ENCODE results near the gene CTBP1. TPM values are rescaled to one million over a fixed set of nuclear protein-coding genes. Genes with fewer than 3 reads are reported as not detected.

CTBP1 gene
- polyA plus RNA-seq, 1 donor from 2014 or later = 325 TPM

- Histone ChIP-seq H2AFZ (ENCODE audit: low read depth, low read length) (no peak overlapping the region), H3K9ac (ENCODE audit: low read length) (no peak overlapping the region), H3K36me3 (ENCODE audit: insufficient read depth, low read length) (no peaks in the 10 kb centered on the region), H3F3A (ENCODE audit: insufficient read depth, low read length, poor library complexity, severe bottlenecking) (no peaks in the 10 kb centered on the region), H3K4me2 (ENCODE audit: low read length) (no peak overlapping the region), H3K27me3 (ENCODE audit: insufficient read depth, low read depth, low read length) (peaks cover 17% of the 10 kb centered on the region), H3K27ac (ENCODE audit: low read length) (no peak overlapping the region), H3K9me2 (ENCODE audit: insufficient read depth, low read length) (no peaks in the 10 kb centered on the region), H4K20me1 (ENCODE audit: insufficient read depth) (no peaks in the 10 kb centered on the region), H3K4me3 (ENCODE audit: low read length) (no peak overlapping the region), H3K79me2 (replicated peaks; ENCODE audit: insufficient read depth, low read length) (no peaks in the 10 kb centered on the region), H3K9me3 (ENCODE audit: low read length) (no peaks in the 10 kb centered on the region)
- TF ChIP-seq EP300 (conservative IDR thresholded peaks at IDR 0.05; ENCODE audit: poor library complexity, severe bottlenecking) (no peak), TAF1 (IDR thresholded peaks at IDR 0.05; ENCODE audit: low read depth) (no peak), EZH2 (IDR thresholded peaks at IDR 0.05; ENCODE audit: borderline replicate concordance, insufficient read depth, low read length, poor library complexity, severe bottlenecking) (no peak), POLR2AphosphoS5 (IDR thresholded peaks at IDR 0.05) (no peak), SMC3 (conservative IDR thresholded peaks at IDR 0.05; ENCODE audit: poor library complexity) (no peak), MXI1 (conservative IDR thresholded peaks at IDR 0.05; ENCODE audit: poor library complexity, severe bottlenecking) (no peak), RAD21 (conservative IDR thresholded peaks at IDR 0.05) (no peak)
- TF ChIP-seq, protein P1, sequence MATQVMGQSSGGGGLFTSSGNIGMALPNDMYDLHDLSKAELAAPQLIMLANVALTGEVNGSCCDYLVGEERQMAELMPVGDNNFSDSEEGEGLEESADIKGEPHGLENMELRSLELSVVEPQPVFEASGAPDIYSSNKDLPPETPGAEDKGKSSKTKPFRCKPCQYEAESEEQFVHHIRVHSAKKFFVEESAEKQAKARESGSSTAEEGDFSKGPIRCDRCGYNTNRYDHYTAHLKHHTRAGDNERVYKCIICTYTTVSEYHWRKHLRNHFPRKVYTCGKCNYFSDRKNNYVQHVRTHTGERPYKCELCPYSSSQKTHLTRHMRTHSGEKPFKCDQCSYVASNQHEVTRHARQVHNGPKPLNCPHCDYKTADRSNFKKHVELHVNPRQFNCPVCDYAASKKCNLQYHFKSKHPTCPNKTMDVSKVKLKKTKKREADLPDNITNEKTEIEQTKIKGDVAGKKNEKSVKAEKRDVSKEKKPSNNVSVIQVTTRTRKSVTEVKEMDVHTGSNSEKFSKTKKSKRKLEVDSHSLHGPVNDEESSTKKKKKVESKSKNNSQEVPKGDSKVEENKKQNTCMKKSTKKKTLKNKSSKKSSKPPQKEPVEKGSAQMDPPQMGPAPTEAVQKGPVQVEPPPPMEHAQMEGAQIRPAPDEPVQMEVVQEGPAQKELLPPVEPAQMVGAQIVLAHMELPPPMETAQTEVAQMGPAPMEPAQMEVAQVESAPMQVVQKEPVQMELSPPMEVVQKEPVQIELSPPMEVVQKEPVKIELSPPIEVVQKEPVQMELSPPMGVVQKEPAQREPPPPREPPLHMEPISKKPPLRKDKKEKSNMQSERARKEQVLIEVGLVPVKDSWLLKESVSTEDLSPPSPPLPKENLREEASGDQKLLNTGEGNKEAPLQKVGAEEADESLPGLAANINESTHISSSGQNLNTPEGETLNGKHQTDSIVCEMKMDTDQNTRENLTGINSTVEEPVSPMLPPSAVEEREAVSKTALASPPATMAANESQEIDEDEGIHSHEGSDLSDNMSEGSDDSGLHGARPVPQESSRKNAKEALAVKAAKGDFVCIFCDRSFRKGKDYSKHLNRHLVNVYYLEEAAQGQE (IDR thresholded peaks at IDR 0.05; ENCODE audit: borderline replicate concordance) = no peak
- TF ChIP-seq, protein P2, sequence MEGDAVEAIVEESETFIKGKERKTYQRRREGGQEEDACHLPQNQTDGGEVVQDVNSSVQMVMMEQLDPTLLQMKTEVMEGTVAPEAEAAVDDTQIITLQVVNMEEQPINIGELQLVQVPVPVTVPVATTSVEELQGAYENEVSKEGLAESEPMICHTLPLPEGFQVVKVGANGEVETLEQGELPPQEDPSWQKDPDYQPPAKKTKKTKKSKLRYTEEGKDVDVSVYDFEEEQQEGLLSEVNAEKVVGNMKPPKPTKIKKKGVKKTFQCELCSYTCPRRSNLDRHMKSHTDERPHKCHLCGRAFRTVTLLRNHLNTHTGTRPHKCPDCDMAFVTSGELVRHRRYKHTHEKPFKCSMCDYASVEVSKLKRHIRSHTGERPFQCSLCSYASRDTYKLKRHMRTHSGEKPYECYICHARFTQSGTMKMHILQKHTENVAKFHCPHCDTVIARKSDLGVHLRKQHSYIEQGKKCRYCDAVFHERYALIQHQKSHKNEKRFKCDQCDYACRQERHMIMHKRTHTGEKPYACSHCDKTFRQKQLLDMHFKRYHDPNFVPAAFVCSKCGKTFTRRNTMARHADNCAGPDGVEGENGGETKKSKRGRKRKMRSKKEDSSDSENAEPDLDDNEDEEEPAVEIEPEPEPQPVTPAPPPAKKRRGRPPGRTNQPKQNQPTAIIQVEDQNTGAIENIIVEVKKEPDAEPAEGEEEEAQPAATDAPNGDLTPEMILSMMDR (IDR thresholded peaks at IDR 0.05; ENCODE audit: poor library complexity, severe bottlenecking) = no peak
Observed at GRCh38 chr4:1164040-1164439, 84.9 kb downstream of the CTBP1 start.

Other genes starting within 250 kb of the CTBP1 start
- 0.97 and 3.3 TPM in 2 replicates for gene FGFRL1, start 237.5 kb downstream of the CTBP1 start, polyA plus RNA-seq
- gene RNF212, start 135.6 kb downstream of the CTBP1 start, polyA plus RNA-seq = 0.30 and 1.5 TPM in 2 replicates
- gene SPON2, start 76.5 kb downstream of the CTBP1 start, polyA plus RNA-seq = 0.57 and 0.78 TPM in 2 replicates
- gene MAEA, start 40.8 kb upstream of the CTBP1 start, polyA plus RNA-seq = 106 and 109 TPM in 2 replicates
- gene UVSSA, start 98.1 kb upstream of the CTBP1 start, polyA plus RNA-seq = 11.6 and 13.3 TPM in 2 replicates
- gene NKX1-1, start 157.3 kb upstream of the CTBP1 start, polyA plus RNA-seq = not detected in 2 replicates